Psoas muscle (tissue), 8 donors: ENCODE data around the gene SIRPD. TPM values are rescaled to one million over a fixed set of nuclear protein-coding genes. Genes with fewer than 3 reads are reported as not detected.

Experiments
- ATAC-seq, 4 donors: fragments of 200-7000 bp; cut with Tn5 transposase; one replicate each; pipeline ENCODE4 v1.9.1; 2020; ENCODE audit warnings: moderate library complexity in 3 of 4, mild to moderate bottlenecking in 2 of 4
- DNase-seq, 2 donors: peaks; one replicate each; pipeline ENCODE4 v3.0.0-alpha.2; 2020
- H3K27ac ChIP-seq: fragments of 200-600 bp; one replicate; pipeline ENCODE4 v1.8.0; 2022
- H3K27me3 ChIP-seq, 3 donors: fragments of 200-600 bp in 1 of 3; one replicate each; pipeline versions ENCODE4 v1.6.1 to v1.8.0; 2013 to 2022; ENCODE audit warnings: low read length in 2 of 3, mild to moderate bottlenecking in 2 of 3, moderate library complexity in 1 of 3; ENCODE audit not compliant: insufficient read depth in 3 of 3
- H3K36me3 ChIP-seq, 2 donors: fragments of 200-600 bp in 1 of 2; one replicate each; pipeline versions ENCODE4 v1.6.1 to v1.8.0; 2013 to 2022; ENCODE audit warnings: low read depth in 1 of 2, mild to moderate bottlenecking in 1 of 2, moderate library complexity in 1 of 2; ENCODE audit not compliant: insufficient read depth in 1 of 2
- H3K4me1 ChIP-seq: fragments of 200-600 bp; one replicate; pipeline ENCODE4 v1.8.0; 2022
- H3K4me3 ChIP-seq: fragments of 200-600 bp; one replicate; pipeline ENCODE4 v1.8.0; 2022; ENCODE audit warnings: mild to moderate bottlenecking
- H3K9me3 ChIP-seq: fragments of 200-600 bp; one replicate; pipeline ENCODE4 v1.8.0; 2022
- WGBS, 3 donors: extraction: QIAGEN DNeasy Blood & Tissue Kit; methylation state at CpG; one replicate each; pipeline versions ENCODE4 v1.1.6 to v1.1.7; 2013; 5-methylcytosine and 5-hydroxymethylcytosine counted together
- intact Hi-C, 2 donors: fragments of 100-400 bp; cut with DNase I; formaldehyde crosslinking; loops; one replicate each; pipeline versions ENCODE4 v1.11.0 to v1.14.2; 2022
- polyA plus RNA-seq, 3 donors: library from polyadenylated mRNA; stranded (reverse); fragments of 200-250 nt; gene quantifications; one replicate each; pipeline ENCODE4 v1.2.3, GENCODE V29; 2013
- total RNA-seq, 4 donors: library from RNA; stranded (reverse); fragmentation: NEBNext Ultra II Directional in 2 of 4; extraction: Animal tissue kit (Norgen Biotek cat#: 25700) in 2 of 4; gene quantifications; one replicate each; pipeline versions ENCODE4 v1.2.1 to v1.2.4, GENCODE V29; 2021 to 2023
- TF ChIP-seq, protein P1 (sequence below): fragments of 200-600 bp; IDR thresholded peaks from one replicate; pipeline ENCODE4 v1.8.0; 2022; ENCODE audit warnings: antibody characterized with exemption
- donor health status: healthy with polysubstance abuse.
- donor health status: DM: no; HTN: no; CAD: no; lungs with moderate emphysema.
- donor health status: Bipolar disorder and iron deficiency.
- donor health status: healthy.
- donor health status: DM: yes; HTN: yes; CAD: no.
- donor health status: DM: no; HTN: no; CAD: no.
- donor health status: DM: no; HTN: no; CAD: no.
- donor health status: DM: yes; HTN: yes; CAD: no.

The SIRPD gene
- total and polyA plus RNA-seq, 7 donors = not detected

DNA sequence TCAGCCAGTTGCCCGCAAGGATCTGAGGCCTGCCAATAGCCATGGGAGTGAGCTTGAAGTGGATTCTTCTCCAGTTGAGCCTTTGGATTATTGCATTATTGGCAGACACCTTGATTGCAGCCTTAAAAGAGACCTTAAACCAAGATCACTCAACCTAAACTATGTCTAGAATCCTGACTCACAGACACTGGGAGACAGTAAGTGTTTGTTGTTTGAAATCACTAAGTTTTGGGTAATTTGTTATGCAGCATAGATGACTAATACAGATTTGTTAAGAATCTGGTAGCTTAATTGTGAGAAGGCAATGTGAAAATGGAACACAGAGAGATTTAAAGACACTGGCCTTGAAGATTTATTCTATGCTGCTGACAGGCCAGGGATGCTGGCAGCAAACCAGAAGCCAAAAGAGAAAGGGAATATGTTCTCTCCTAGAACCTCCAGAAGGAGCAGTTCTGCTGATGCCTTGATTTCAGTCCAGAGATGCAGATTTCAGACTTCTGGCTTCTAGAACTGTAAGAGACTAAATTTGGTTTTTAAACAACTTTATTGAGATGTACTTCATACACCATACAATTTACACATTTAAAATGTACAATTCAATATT is 17.6 kb downstream of the SIRPD start:
- WGBS, 3 donors = 84 to 90% (median 86%) methylated on average over 1 of the region's 1 CpG
- Histone ChIP-seq H3K9me3 (peaks cover 4% of the 10 kb centered on the region), H3K27ac (no peak overlapping the region), H3K27me3 (peaks cover 0 to 2% (median 0%) of the 10 kb centered on the region in 3 donors), H3K4me1 (no peaks in the 10 kb centered on the region), H3K36me3 (no peaks in the 10 kb centered on the region), H3K4me3 (no peak overlapping the region)
- TF ChIP-seq, protein P1, sequence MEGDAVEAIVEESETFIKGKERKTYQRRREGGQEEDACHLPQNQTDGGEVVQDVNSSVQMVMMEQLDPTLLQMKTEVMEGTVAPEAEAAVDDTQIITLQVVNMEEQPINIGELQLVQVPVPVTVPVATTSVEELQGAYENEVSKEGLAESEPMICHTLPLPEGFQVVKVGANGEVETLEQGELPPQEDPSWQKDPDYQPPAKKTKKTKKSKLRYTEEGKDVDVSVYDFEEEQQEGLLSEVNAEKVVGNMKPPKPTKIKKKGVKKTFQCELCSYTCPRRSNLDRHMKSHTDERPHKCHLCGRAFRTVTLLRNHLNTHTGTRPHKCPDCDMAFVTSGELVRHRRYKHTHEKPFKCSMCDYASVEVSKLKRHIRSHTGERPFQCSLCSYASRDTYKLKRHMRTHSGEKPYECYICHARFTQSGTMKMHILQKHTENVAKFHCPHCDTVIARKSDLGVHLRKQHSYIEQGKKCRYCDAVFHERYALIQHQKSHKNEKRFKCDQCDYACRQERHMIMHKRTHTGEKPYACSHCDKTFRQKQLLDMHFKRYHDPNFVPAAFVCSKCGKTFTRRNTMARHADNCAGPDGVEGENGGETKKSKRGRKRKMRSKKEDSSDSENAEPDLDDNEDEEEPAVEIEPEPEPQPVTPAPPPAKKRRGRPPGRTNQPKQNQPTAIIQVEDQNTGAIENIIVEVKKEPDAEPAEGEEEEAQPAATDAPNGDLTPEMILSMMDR = no peak
- ATAC-seq (no peak), DNase-seq (no peak)
- intact Hi-C loops = no loop called here

DNA sequence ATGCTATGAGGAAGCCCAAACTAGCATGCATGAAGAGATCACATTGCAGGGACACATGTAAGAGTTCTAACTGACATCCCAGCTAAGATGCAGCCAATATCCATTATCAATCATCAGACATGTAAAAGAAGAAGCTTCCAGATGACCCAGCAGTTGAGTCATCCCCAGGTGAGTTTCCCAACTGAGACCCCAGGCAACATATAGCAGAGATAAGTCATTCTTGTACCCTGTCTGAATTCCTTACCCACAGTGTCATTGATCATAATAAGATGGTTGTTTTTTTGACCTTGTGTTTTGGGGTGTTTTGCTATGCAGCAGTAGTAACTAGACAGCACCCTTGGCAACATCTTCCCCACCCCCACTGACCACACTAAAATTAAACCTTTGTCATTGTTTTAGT is 18.9 kb downstream of the SIRPD start:
- TF ChIP-seq, protein P1 = no peak
- H3K27ac ChIP-seq = no peak overlapping the region
- DNase-seq (no peak), ATAC-seq (no peak)
- no peaks in the 10 kb centered on the region for H3K36me3 ChIP-seq
- H3K9me3 ChIP-seq = peaks cover 4% of the 10 kb centered on the region
- H3K4me1 ChIP-seq = no peaks in the 10 kb centered on the region
- intact Hi-C loops = no loop called here
- H3K4me3 ChIP-seq = no peak overlapping the region
- peaks cover 0 to 2% (median 0%) of the 10 kb centered on the region in 3 donors for H3K27me3 ChIP-seq

DNA sequence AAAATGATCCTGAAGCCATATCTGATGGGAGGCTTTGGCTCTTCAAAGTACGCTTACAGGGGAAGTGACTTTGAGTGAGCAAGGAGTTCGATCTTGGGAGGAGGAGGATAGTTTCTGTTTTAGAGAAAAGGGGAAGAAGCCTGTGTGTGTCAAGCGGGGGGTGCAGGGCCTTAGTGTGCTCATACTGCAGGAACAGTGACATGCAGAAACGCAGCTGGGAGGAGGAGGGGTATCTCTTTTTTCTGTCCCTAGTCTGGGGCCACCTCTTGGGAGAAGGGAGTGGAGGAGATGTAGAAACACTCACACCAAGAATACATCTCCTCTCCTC is 19.8 kb downstream of the SIRPD start:
- H3K4me1 ChIP-seq = no peaks in the 10 kb centered on the region
- TF ChIP-seq, protein P1 = no peak
- H3K4me3 ChIP-seq = no peak overlapping the region
- 61 to 73% (median 64%) methylated on average over 4 of the region's 4 CpGs for WGBS, 3 donors
- H3K27ac ChIP-seq = no peak overlapping the region
- H3K9me3 ChIP-seq = peaks cover 4% of the 10 kb centered on the region
- H3K36me3 ChIP-seq = no peaks in the 10 kb centered on the region
- H3K27me3 ChIP-seq = peaks cover 0 to 2% (median 0%) of the 10 kb centered on the region in 3 donors
- no peak for ATAC-seq
- peak; percentile 32 to 59 for DNase-seq
- intact Hi-C loops = no loop called here

DNA sequence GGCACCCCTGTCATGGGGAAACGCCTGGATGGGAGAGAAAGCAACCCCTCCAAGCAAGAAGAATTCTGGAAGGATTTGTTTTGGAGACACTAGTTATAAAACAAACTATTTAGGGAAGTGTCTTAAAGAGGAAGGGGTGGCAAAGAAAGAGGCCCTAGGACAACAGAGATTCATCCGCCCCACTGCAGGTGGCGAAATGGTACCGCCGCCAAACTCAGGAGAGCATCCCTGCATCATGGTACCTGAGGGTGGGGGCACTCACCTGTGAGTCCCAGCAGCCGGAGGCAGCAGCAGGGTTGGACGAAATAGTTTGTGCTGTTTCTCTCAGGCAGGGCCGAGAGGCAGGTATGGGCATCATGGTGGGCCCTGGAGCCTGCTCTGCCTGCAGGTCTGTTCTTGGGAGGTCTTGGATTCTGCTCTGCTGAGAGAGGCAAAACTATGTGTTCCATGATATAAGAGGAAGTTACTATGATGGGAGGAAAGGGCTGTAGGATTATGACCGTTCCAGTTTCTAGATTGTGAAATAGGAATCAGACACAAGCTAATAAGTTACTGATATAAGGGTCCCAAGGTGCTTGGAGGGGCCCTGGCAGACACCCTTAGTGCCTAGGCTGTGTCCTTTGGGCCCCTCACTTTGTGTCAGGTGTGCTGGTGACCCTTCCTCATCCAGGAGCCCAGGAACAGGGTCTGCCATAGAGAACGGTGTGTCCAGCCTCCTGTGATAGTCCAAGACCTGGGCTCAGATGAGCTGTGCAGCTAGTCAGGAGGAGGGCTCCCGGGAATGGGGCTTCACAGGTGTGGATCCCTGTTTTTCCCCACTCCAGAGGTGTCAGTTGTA is 20.4 kb downstream of the SIRPD start:
- Histone ChIP-seq H3K27me3 (peaks cover 0 to 2% (median 0%) of the 10 kb centered on the region in 3 donors), H3K36me3 (no peaks in the 10 kb centered on the region), H3K27ac (no peak overlapping the region), H3K4me1 (no peaks in the 10 kb centered on the region), H3K4me3 (no peak overlapping the region), H3K9me3 (peaks cover 4% of the 10 kb centered on the region)
- TF ChIP-seq, protein P1 = no peak
- intact Hi-C loops = no loop called here
- DNase-seq = no peak
- WGBS, 3 donors = 71 to 79% (median 78%) methylated on average over 11 of the region's 11 CpGs
- ATAC-seq = no peak
